Astrocyte (in vitro differentiated cells and primary cell): ENCODE data around the gene PRSS36.

ENCODE experiments used
- EZH2 ChIP-seq: IDR thresholded peaks from 2 replicates; pipeline ENCODE4 v1.6.1; 2012; ENCODE audit warnings: mild to moderate bottlenecking, low read length, inconsistent platforms; ENCODE audit not compliant: insufficient read depth
- TF ChIP-seq, protein P1 (sequence below): IDR thresholded peaks from 2 replicates; pipeline ENCODE4 v1.5.1; 2011; ENCODE audit warnings: low read depth, mild to moderate bottlenecking, inconsistent platforms, low read length, moderate library complexity; ENCODE audit not compliant: insufficient read depth

DNA sequence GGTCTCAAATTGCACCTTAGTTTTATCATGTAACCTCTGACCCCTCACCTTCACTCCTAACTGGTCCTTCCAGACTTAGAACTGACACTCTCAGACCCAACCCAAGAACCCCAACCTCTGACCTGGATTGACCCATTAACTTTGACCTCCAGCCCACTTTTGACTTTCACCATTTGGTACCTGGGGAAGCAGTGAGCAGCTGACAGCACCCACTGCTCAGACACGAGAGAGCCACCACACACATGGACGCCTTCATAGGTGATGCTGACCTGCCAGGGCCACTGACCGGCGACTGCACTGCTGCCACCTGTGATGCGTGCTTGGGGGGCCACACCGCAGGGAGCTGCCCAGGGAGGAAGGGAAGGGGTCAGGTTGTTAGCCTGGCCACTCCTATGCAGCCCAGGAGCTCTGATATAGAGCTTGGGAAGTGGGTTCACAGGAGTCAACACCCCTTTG lies 16.8 kb downstream of the PRSS36 start:
- TF ChIP-seq, protein P1, sequence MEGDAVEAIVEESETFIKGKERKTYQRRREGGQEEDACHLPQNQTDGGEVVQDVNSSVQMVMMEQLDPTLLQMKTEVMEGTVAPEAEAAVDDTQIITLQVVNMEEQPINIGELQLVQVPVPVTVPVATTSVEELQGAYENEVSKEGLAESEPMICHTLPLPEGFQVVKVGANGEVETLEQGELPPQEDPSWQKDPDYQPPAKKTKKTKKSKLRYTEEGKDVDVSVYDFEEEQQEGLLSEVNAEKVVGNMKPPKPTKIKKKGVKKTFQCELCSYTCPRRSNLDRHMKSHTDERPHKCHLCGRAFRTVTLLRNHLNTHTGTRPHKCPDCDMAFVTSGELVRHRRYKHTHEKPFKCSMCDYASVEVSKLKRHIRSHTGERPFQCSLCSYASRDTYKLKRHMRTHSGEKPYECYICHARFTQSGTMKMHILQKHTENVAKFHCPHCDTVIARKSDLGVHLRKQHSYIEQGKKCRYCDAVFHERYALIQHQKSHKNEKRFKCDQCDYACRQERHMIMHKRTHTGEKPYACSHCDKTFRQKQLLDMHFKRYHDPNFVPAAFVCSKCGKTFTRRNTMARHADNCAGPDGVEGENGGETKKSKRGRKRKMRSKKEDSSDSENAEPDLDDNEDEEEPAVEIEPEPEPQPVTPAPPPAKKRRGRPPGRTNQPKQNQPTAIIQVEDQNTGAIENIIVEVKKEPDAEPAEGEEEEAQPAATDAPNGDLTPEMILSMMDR: no peak
- TF ChIP-seq EZH2: no peak
